Mucosa of descending colon (tissue), 3 donors: ENCODE data around the gene JMJD8. TPM values are rescaled to one million over a fixed set of nuclear protein-coding genes. Genes with fewer than 3 reads are reported as not detected.
A peak's percentile ranks its signal among the peaks of the same experiment; 100 is the strongest.

Source experiments
- ATAC-seq: fragments of 200-7000 bp; cut with Tn5 transposase; one replicate; pipeline ENCODE4 v1.9.1; 2020; ENCODE audit warnings: mild to moderate bottlenecking, moderate library complexity
- DNase-seq, 3 donors: peaks; one replicate each; pipeline ENCODE4 v3.0.0-alpha.2; 2020
- H3K36me3 ChIP-seq: fragments of 200-600 bp; one replicate; pipeline ENCODE4 v1.8.0; 2021; ENCODE audit warnings: low read depth, mild to moderate bottlenecking
- H3K4me1 ChIP-seq: fragments of 200-600 bp; one replicate; pipeline ENCODE4 v1.8.0; 2021; ENCODE audit warnings: low read depth, mild to moderate bottlenecking
- H3K4me3 ChIP-seq: fragments of 200-600 bp; one replicate; pipeline ENCODE4 v1.8.0; 2021; ENCODE audit warnings: mild to moderate bottlenecking
- H3K9me3 ChIP-seq: fragments of 200-600 bp; one replicate; pipeline ENCODE4 v1.8.0; 2021; ENCODE audit warnings: mild to moderate bottlenecking
- CTCF ChIP-seq: fragments of 200-600 bp; IDR thresholded peaks from one replicate; pipeline ENCODE4 v1.8.0; 2022; ENCODE audit warnings: antibody characterized with exemption, mild to moderate bottlenecking
- intact Hi-C, 2 donors: fragments of 100-400 bp; cut with DNase I in 1 of 2; cut with micrococcal nuclease in 1 of 2; formaldehyde crosslinking; loops; one replicate each; pipeline versions ENCODE4 v1.11.0 to v1.11.1; 2022; cut with DNase I, micrococcal nuclease
- total RNA-seq, 3 donors: library from RNA; stranded (reverse); fragmentation: NEBNext Ultra II Directional in 2 of 3; extraction: Animal tissue kit (Norgen Biotek cat#: 25700) in 2 of 3; gene quantifications; one replicate each; pipeline versions ENCODE4 v1.2.1 to v1.2.4, GENCODE V29; 2021 to 2023
- donor health status: DM: no; HTN: no; CAD: no; lungs with moderate emphysema.
- donor health status: DM: no; HTN: no; CAD: no.
- donor health status: DM: no; HTN: yes; CAD: no.

Gene JMJD8
- total RNA-seq, 3 donors from 2014 or later, result 39.5 to 60.5 (median 46.9) TPM

DNA sequence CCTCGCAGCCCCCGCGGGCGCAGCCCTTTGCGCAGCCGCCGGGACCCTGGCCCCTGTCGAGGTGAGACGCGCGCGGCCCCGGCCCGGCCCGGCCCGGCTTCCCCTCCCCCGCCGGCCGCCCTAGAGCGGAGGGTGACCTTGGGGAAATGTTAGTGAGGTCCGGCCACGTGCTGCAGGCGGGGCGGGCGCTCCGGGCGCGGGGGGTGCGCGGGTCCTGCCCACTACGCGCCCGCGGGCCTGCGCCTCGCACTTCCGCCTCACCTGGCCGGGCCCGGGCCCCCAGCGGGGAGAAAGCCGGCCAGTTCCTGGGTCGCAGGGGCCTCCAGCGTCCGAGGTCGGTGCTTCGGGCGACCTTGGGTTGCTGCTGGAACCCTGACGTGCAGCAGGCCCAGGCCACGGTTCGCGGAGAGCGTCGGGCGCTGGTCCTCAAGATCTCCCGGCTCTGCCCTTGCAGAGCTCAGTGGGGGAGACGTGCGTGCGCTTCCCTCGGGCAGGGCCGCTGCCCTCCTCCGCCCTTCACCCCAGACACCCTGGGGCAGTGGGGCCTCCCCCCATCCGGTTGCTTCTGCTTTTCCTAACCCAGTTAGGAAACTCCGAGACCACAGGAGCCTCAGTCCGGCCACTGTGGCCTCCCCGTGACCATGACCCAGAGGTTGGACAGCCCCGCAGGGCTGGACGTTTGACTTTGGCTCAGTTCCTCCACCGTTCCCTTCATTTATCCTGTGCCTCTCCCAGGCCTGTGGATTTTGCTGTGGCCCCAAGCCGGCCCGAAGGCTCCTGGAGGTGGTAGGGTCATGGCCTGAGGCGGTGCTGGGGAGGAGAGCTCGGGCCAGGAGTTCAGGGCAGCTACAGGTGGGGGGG, 41.7 kb downstream of the JMJD8 start:
- peak; percentile 64 for ATAC-seq

GRCh38 chr16:641326-642188, 42.6 kb downstream of the JMJD8 start, which contains the start of gene MCRIP2:
MCRIP2 (plus strand) TSS chr16:641828; CDS start chr16:641992, 164 bp downstream.
- no peak for TF ChIP-seq CTCF
- peak; percentile 92 to 95 (median 93) for DNase-seq
- peak; percentile 66 for ATAC-seq
- Histone ChIP-seq H3K4me3 (peak within 1 kb of the TSS; percentile 75), H3K9me3 (no peaks in the 10 kb centered on the region), H3K36me3 (peaks cover 3% of the 10 kb centered on the region), H3K4me1 (peaks cover 39% of the 10 kb centered on the region)
- intact Hi-C loops, result no loop called here

More for the DNA sequence above, 41.7 kb downstream of the JMJD8 start:
- peaks cover 3% of the 10 kb centered on the region for H3K36me3 ChIP-seq
- peaks cover 44% of the 10 kb centered on the region for H3K4me1 ChIP-seq
- peak; percentile 84 to 89 (median 87) for DNase-seq
- no peak for TF ChIP-seq CTCF
- H3K4me3 ChIP-seq, result peak overlapping the region; percentile 75
- H3K9me3 ChIP-seq, result no peaks in the 10 kb centered on the region
- intact Hi-C loops, result no loop called here

DNA sequence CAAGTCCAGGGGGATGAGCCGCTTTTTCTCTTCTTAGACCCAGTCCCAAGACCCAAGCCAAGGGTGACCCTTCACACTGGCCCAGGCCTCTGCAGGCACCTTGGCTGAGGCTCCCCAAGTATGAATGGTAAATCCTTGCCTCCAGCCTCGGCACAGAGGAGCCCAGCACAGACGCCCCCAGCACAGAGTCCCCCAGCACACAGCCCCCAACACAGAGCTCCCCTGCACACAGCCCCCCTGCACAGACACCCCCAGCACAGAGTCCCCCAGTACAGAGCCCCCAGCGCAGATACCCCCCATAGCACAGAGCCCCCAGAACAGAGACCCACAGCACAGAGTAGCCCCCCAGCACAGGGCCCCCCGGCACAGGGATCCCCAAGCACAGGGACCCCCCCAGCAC, 43.5 kb downstream of the JMJD8 start:
- ATAC-seq (no peak), DNase-seq (no peak)
- H3K4me1 ChIP-seq, result peaks cover 30% of the 10 kb centered on the region
- intact Hi-C loops, result no loop called here
- H3K4me3 ChIP-seq, result no peak overlapping the region
- H3K9me3 ChIP-seq, result no peaks in the 10 kb centered on the region
- H3K36me3 ChIP-seq, result peaks cover 3% of the 10 kb centered on the region
- no peak for TF ChIP-seq CTCF

DNA sequence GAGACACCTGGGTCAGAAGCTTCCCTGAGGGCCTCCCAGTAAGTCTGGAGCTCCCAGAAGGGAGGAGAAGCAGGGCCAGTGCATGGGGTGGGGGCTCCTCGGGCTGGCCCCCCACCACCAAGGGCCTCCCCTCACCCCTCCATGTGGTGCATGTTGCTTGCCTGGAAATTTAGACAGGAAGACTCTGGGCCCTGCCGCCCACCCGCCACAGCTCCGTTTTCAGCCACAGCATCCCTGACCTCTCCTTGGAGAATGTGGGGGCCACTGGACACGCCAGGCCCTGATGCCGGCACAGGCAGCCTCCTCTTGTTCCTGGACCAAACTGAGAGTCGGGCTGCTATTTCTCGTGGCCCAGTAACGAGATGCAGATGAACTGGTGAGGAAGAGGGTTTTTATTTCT, 45.3 kb downstream of the JMJD8 start:
- Histone ChIP-seq H3K4me3 (no peak overlapping the region), H3K9me3 (no peaks in the 10 kb centered on the region), H3K36me3 (peaks cover 3% of the 10 kb centered on the region), H3K4me1 (peaks cover 21% of the 10 kb centered on the region)
- no peak for DNase-seq
- intact Hi-C loops, result no loop called here
- TF ChIP-seq CTCF, result no peak
- ATAC-seq, result no peak

- peaks cover 3% of the 10 kb centered on the region for H3K36me3 ChIP-seq
- peaks cover 16% of the 10 kb centered on the region for H3K4me1 ChIP-seq
- no peak for TF ChIP-seq CTCF
- no peaks in the 10 kb centered on the region for H3K9me3 ChIP-seq
- no peak for ATAC-seq
- no peak overlapping the region for H3K4me3 ChIP-seq
- intact Hi-C loops, result no loop called here
- DNase-seq, result peak in 1 of 3 donors; percentile 70
Measured at GRCh38 chr16:638034-638543, 46.0 kb downstream of the JMJD8 start.
